ENCODE results near the gene NFIA. TPM values are rescaled to one million over a fixed set of nuclear protein-coding genes. Genes with fewer than 3 reads are reported as not detected.

NFIA gene
- total RNA-seq, 6 donors from 2014 or later = 33.5 to 94.3 (median 44.9) TPM

- no peaks in the 10 kb centered on the region for H3K9me3 ChIP-seq
- no peaks in the 10 kb centered on the region for H3K36me3 ChIP-seq
- no peaks in the 10 kb centered on the region for H3K27me3 ChIP-seq
- H3K27ac ChIP-seq = no peak overlapping the region
- no peak for TF ChIP-seq POLR2A (IDR thresholded peaks at IDR 0.05)
- TF ChIP-seq POLR2AphosphoS5 (IDR thresholded peaks at IDR 0.05) = no peak
- no peak for TF ChIP-seq CTCF (IDR thresholded peaks at IDR 0.05)
- H3K4me3 ChIP-seq = no peak overlapping the region
- 95 to 96% methylated on average over 4 of the region's 4 CpGs for WGBS, 2 donors
- H3K4me1 ChIP-seq = peaks cover 0 to 19% (median 6%) of the 10 kb centered on the region in 4 donors
- DNase-seq = no peak
- no peak for ATAC-seq (ENCODE audit: low FRiP score in 2 of 2)
Measured at GRCh38 chr1:61264825-61265242, 182.5 kb downstream of the NFIA start.

DNA sequence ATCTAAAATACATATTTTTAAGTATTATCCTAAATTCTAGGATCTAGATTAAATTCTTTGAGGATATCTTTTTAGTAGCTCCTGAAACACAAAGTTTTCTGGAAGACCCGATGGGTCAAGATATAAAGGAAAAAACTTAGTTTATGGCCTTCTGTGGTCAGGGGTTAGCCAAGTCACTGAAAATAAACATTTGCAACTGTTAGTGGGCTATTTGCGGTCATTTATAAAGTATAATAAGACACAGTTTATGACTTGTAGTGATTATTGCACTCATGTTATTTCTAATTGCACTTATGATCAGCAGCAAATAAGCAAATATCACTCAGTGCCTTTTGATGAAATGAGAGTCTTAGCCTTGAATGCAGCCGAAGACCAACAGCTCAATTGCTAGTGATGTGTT, 183.3 kb downstream of the NFIA start:
- Histone ChIP-seq H3K27ac (no peak overlapping the region), H3K4me3 (no peak overlapping the region), H3K36me3 (no peaks in the 10 kb centered on the region), H3K9me3 (no peaks in the 10 kb centered on the region), H3K4me1 (peaks cover 0 to 19% (median 7%) of the 10 kb centered on the region in 4 donors), H3K27me3 (no peaks in the 10 kb centered on the region)
- ATAC-seq (ENCODE audit: low FRiP score in 2 of 2) (no peak), DNase-seq (no peak)
- 85 to 90% methylated on average over 3 of the region's 3 CpGs for WGBS, 2 donors
- no peak for TF ChIP-seq POLR2AphosphoS5 (IDR thresholded peaks at IDR 0.05)
- TF ChIP-seq EP300 (IDR thresholded peaks at IDR 0.05) = no peak
- no peak for TF ChIP-seq CTCF (IDR thresholded peaks at IDR 0.05)
- TF ChIP-seq POLR2A (IDR thresholded peaks at IDR 0.05) = no peak

DNA sequence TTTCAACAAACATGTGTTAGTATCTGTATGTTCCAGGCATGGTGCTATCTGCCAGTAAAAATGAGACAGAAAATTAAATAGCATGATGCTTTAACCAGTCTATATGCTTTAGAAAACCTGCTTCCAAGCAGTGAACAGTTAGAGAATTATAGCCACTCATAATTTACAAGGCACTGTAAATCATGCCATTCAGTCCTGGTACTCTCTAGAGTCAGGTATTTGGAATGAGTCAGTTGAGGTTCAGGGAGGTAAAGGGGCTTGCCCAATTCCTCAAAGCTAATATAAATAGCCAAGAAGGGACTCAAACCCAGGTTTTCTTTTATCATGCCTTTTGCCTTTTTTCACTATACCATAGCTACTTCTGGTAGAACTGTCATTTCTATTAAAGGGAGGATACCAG, 184.4 kb downstream of the NFIA start:
- no peak overlapping the region for H3K4me3 ChIP-seq
- no peaks in the 10 kb centered on the region for H3K27me3 ChIP-seq
- no peak overlapping the region for H3K27ac ChIP-seq
- H3K36me3 ChIP-seq = no peaks in the 10 kb centered on the region
- DNase-seq = no peak
- ATAC-seq (ENCODE audit: low FRiP score in 2 of 2) = no peak
- H3K4me1 ChIP-seq = peaks cover 0 to 19% (median 7%) of the 10 kb centered on the region in 4 donors
- TF ChIP-seq EP300 (IDR thresholded peaks at IDR 0.05) = no peak
- TF ChIP-seq POLR2A (IDR thresholded peaks at IDR 0.05) = no peak
- no peak for TF ChIP-seq POLR2AphosphoS5 (IDR thresholded peaks at IDR 0.05)
- TF ChIP-seq CTCF (IDR thresholded peaks at IDR 0.05) = no peak
- H3K9me3 ChIP-seq = no peaks in the 10 kb centered on the region

- Histone ChIP-seq H3K27ac (no peak overlapping the region), H3K4me1 (peaks cover 0 to 14% (median 4%) of the 10 kb centered on the region in 4 donors), H3K9me3 (no peaks in the 10 kb centered on the region), H3K27me3 (no peaks in the 10 kb centered on the region), H3K36me3 (no peaks in the 10 kb centered on the region), H3K4me3 (no peak overlapping the region)
- ATAC-seq (ENCODE audit: low FRiP score in 2 of 2) (no peak), DNase-seq (no peak)
- TF ChIP-seq CTCF (IDR thresholded peaks at IDR 0.05) = no peak
- no peak for TF ChIP-seq EP300 (IDR thresholded peaks at IDR 0.05)
- no peak for TF ChIP-seq POLR2AphosphoS5 (IDR thresholded peaks at IDR 0.05)
- no peak for TF ChIP-seq POLR2A (IDR thresholded peaks at IDR 0.05)
- 57 to 64% methylated on average over 9 of the region's 9 CpGs for WGBS, 2 donors
Measured at GRCh38 chr1:61268546-61269240, 186.3 kb downstream of the NFIA start.

DNA sequence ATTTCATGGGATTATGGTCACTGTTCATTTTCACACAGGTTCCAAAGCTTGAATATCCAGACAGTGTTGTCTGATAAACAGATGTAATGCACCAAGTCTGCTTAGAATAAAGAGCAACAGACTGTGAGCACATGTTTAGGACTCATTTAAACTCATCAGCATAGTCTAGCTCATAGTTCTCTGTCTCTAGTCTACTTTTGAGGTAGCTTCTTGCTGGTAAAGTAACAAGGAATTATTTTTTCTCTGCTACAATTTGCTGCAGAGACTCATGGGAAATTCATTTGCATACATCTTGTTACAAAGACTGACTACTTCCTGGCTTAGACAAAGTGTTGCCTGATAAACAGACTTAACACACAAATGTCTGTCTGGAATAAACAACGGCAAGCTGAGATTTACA, 187.2 kb downstream of the NFIA start:
- Histone ChIP-seq H3K27ac (no peak overlapping the region), H3K9me3 (no peaks in the 10 kb centered on the region), H3K4me1 (peaks cover 0 to 14% (median 4%) of the 10 kb centered on the region in 4 donors), H3K27me3 (no peaks in the 10 kb centered on the region), H3K36me3 (no peaks in the 10 kb centered on the region), H3K4me3 (no peak overlapping the region)
- DNase-seq (no peak), ATAC-seq (ENCODE audit: low FRiP score in 2 of 2) (no peak)
- 42 to 74% methylated on average over 1 of the region's 1 CpG for WGBS, 2 donors
- TF ChIP-seq POLR2AphosphoS5 (IDR thresholded peaks at IDR 0.05) (no peak), POLR2A (IDR thresholded peaks at IDR 0.05) (no peak), CTCF (IDR thresholded peaks at IDR 0.05) (no peak), EP300 (IDR thresholded peaks at IDR 0.05) (no peak)

Measured in upper lobe of left lung (tissue), 6 donors.